ENCODE measurements around the gene AARS2.
"Not testable (repeated sequence)": the region's sequence is repeated elsewhere in the genome, so short reads cannot be mapped to it uniquely, and the experiment has no call there.

The AARS2 gene

DNA sequence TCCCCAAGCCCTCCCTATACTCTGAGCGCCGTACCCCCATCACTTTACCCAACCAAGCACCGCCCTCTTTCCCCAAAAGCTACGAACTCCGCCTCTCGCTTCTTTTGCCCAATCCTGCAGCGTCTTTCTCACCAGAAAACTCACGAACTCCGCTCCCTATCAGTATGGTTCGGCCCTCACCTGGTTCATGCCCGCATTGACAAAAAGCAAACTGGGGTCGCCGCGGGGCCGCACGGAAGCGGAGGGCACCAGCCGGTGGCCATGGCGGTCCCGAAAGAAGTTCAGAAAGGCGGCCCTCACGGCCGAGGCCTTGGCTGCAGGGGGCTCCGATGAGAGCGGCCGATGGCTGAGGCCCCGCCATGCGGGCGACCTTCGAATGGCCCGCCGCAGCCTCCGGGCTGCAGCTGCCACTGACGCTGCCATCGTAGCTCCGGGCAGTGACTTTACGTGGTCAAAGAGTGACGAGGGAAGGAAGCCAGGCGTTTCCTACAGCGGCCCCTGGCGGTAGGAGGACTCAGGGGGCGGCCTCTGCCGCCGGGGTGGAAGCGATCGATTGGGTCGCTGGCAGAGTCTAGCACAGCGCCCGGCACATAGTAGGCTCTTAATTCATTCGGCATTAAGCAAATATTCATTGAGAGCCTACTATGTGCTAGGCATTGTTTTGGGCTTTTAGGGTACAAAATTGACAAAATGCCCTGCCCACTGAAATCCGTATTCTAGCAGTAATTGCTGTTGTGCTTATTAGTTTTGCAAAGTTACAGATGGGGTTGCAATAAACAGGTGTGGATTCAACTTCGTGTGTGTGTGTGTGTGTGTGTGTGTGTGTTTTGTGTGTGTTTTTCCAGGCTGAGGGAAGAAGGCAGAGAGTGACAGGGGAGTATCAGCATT is at the start of gene AARS2:
TSS of gene AARS2 (minus strand) at position 447 of the 888 bp plus-strand sequence. CDS start at position 423, 24 bp downstream.
- DNase-seq (ENCODE audit: low read depth, low spot score): peak; percentile 86

DNA sequence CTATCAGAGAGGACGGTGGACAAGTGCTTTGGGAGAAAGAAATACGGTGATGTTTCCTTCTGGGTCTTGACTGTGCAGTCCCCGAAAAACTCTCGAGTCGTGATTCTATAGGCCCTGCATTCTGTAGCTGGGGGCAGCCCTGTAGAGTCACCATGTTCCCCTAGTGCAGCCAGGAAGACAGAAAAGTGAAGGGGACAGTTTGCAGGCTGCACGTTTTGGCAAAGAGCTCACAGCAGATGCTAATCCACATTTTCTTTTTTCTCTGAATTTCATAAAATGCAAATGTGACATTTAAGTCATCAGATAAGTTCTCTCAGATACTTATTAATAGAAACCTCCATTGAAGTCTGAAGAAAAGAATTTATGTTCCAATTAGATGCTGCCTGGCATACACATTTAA is 48.8 kb upstream of the AARS2 start:
- no peak for DNase-seq (ENCODE audit: low read depth, low spot score)

DNA sequence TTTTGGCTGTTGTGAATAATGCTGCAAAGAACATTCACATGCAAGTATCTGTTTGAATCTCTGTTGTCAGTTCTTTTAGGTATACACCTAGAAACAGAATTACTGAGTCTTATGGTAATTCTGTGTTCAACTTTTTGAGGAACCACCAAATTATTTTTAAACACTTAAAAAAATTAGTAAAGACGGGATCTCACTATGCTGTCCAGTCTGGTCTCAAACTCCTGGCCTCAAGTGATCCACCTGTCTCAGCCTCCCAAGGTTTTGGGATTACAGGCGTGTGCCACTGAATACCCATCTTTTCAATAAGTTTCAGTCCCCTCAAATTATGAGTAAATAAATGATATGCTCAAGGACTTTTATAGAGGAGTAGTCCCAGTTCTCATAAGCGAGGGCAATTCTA is 46.8 kb upstream of the AARS2 start:
- no peak for DNase-seq (ENCODE audit: low read depth, low spot score)

DNA sequence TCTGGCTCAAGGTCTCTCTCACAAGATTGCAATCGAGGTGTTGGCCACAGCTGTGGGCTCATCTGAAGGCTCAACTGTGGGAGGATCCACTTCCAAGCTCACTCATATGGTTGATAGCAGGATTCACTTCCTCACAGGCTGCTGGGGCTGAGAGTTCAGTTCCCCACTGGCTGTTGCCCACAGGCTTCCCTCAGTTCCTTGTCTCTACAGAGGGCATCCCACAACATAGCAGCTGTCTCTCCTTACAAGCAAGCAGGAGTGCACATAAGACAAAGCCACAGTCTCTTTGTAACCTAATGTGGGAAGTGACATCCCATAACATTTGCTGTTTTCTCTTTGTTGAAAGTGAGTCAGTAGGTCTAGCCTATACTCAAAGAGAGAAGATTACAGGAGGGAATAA is 43.3 kb upstream of the AARS2 start:
- no peak for DNase-seq (ENCODE audit: low read depth, low spot score)

DNA sequence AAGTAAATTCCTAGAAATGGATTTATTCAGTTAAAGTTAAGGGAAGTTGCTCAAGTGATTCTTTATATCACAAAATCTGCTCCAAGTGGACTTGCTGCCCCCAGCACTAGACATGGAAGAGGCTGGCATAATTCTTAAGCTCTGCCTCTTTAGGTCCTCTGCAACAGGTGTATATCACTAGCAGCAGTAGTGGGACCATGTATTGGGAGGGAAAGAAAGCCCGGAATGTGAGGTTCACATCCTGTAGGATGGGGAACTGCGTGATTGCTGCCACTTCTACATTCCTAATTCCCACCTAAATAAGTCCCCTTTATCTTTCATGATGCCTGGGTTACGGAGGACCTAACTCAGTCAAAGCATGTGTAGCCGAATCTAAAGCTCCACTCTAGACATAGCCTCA is 42.5 kb upstream of the AARS2 start:
- no peak for DNase-seq (ENCODE audit: low read depth, low spot score)

DNA sequence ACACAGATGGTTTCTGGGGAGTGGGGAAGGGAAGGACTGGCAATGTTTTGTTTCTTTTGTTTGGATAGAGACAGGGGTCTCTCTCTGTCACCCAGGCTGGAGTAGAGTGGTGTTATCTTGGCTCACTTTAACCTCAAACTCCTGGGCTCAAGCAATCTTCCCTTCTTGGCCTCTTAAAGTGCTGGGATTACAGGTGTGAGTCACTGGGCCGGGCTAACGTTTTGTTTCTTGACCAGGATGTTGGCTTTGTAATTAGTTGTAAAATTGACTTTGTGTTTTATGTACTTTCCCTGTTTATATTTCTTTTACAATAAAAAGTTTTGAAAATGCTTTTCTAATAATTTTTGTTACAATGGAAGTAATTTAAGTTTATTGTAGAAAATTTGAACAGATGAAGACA is 40.2 kb upstream of the AARS2 start:
- no peak for DNase-seq (ENCODE audit: low read depth, low spot score)

DNA sequence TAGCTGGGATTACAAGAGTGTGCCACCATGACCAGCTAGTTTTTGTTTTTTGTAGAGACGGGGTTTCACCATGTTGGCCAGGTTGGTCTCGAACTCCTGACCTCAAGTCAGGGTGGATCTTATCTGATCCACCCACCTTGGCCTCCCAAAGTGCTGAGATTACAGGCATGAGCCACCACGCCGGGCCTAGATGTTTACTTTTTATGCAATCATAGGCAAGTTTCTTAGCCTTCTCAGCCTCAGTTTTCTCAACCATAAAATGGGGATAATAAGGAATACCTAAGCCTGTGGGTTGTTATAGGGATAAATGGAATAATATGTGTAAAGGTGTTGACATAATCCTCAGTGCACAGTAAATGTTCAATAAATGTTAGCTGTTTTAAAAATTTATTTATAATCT is 39.1 kb upstream of the AARS2 start:
- DNase-seq (ENCODE audit: low read depth, low spot score): no peak

DNA sequence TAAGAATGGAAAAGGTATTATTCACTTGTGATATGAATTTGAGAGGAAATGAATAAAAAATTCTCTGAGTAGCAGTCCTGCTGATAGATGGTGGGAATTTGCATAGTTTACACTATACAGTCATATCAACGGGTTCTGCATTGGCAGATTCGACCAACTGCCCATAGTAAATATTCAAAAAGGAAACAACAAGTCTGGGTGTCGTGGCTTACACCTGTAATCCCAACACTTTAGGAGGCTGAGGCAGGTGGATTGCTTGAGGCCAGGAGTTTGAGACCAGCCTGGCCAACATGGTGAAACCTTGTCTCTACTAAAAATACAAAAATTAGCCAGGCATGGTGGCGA is 37.5 kb upstream of the AARS2 start:
- DNase-seq (ENCODE audit: low read depth, low spot score): not testable (repeated sequence)

DNA sequence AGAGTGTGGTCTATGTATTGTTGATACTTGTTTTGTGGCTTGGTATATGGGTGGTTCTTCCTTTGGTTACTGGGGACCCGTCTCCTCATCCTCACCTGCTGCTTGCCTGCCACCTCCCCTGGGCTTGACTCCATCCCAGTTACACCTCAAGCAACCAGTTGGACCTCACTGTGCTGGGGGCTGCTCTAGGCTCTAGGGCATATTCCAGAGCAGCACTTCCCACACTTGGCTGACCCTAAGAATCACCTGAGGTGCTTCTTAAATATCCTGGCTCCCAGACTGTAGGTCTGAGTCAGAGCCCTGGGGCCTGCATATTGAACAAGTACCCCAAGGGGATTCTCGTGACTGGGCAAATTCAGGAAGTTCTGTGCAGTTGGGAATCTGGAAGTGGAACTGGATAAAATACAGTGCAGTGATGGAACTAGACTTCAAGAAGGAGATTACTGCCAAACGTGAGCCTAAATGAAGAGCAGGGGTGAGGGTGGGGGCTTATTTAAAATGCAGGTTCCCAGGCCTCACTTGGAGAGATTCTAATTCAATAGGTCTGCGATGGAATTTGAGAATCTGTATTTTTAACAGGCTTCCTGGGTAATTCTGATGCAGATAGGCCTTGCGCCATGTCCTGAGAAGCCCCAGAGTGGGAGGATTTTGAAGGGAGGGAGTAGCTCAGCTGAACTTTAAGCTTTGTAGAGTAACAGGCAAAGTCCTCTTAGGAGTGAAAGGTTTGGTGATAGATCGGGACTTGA is 36.9 kb upstream of the AARS2 start:
- no peak for DNase-seq (ENCODE audit: low read depth, low spot score)

DNA sequence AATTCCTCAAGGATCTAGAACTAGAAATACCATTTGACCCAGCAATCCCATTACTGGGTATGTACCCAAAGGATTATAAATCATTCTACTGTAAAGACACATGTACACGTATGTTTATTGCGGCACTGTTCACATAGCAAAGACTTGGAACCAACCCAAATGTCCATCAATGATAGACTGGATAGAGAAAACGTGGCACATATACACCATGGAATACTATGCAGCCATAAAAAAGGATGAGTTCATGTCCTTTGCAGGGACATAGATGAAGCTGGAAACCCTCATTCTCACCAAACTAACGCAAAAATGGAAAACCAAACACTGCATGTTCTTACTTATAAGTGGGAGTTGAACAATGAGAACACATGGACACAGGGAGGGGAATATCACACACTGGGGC is 33.7 kb upstream of the AARS2 start:
- DNase-seq (ENCODE audit: low read depth, low spot score): not testable (repeated sequence)

DNA sequence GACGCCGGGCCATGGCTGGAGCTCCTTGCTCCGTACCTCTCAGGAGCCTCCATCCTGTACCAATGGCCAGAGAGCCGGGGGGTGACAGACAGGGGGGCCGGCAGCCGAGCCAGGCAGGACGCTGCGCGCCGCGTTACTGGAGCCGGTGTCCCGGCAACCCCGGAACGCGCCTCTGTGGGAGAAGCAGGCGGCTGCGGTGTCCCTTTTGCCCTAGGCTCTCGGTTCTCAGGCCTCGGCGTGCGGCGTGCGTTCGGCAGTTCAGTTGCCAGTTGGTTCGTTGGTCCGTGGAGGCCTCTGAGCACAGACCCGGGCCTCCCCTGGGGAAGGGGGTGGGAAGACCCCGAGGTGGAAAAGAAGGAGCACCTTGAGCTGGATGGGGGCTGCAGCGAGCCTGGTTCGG is 29.3 kb upstream of the AARS2 start, which contains the start of gene SPATS1:
TSS of gene SPATS1 (plus strand) at position 162 of the 400 bp plus-strand sequence. CDS start 446 bp downstream, outside the sequence.
- no peak for DNase-seq (ENCODE audit: low read depth, low spot score)

DNA sequence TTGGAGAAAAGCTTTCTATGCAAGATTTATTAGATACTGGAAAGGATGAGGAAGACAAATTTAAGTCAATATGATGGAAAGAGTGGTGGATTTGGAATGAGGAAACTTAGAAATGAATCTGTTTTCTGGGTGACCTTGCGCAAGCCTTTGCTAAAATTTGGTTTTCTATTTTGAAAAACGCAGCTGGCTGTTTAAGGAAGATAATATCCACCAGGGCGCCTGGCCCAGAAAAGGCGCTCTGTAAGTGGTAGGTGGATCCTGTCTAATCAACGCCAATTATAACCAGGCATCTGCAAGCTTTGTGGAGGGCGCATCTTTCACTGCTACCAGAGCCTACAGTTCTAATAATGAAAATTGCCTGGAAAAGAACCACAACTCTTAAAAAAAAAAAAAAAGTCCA is 28.9 kb upstream of the AARS2 start:
- no peak for DNase-seq (ENCODE audit: low read depth, low spot score)

DNA sequence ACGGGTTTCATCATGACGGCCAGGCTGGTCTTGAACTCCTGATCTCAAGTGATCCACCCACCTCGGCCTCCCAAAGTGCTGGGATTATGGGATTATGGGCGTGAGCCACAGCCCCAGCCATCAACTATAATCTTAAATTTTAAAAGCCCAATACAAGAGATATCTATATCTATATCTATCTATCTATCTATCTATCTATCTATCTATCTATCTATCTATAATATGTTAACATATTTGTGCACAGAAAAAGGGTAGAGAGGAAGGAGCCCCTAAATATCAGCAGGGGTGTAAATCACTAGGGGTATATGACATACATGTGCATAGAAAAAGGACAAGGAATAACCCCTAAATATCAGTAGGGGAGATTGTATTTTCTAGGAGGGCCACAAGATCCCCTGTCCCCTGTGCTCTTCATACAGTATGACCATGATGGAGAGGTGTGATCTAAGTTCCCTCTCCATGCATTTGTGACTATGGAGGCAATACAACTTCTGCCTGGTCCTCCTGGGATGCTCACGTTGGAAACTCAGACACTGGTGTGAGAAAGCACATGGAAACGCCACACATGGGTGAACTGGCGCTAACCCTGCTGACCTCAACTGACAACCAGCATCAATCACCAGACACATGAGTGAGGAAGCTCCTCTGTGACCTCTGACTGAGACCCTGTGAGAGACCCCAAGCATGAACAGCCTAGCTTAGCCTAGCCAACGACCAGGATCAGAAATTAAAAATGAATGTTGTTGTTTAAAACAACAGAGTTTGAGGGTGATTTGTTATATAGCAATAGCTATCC is 28.1 kb upstream of the AARS2 start:
- no peak for DNase-seq (ENCODE audit: low read depth, low spot score)

DNA sequence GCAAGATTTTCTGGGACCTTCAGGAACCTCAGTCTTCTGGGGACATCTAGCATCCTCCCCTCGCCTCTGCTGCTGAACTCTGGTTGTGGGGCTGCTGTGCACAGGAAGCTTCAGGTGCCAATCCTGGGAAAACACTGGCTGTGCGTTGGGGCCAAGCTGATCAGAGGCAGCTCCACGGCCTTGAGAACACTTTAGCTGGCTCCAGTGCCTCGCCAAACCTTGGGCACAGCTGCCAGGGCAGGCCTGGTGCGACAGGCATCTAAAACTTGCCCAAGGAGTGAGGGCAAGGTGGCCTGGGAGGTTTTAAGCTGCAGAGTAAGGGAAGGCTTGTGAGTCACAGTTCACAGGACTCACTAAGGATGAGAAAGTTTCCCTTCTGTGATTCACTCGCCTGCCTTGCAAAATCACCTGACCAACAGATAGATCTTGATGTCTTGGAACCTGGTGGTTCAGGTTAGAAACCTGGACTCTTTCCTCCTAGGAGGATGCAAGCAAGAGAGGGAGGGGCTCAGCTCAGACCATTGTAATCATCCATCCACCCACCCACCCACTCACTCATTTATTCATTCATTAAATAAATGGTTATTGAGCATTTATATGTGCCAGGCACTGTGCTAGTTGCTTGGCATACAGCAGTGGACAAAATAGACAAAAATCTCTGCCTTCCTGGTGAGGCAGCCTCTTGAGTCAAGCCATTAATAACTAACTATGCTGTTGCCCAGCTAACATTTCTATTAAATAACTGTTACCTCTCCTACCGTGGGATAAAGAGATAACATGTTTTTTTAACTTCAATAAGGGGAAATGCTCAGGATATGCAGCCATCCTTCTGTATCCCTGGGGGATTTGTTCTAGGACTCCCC is 26.8 kb upstream of the AARS2 start:
- no peak for DNase-seq (ENCODE audit: low read depth, low spot score)

DNA sequence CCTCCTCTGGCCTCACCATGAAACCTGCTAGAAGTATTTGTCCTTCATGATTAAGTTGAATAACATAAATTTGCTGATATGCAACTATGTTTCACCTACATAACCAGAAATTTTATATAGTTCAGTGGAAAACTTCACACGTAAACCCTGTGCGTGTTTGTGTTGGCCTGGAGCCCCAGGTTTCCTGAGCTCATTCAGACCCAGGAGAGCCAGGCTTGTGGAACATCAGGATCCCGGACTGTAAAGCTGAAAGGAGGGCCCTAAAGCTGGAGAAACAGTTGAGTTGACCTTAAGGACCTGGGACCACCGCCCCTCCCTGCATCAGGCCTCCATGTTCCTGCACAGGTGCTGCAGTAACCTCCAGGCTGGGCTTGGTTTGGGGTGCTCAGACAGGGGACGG is 26.2 kb upstream of the AARS2 start:
- no peak for DNase-seq (ENCODE audit: low read depth, low spot score)

DNA sequence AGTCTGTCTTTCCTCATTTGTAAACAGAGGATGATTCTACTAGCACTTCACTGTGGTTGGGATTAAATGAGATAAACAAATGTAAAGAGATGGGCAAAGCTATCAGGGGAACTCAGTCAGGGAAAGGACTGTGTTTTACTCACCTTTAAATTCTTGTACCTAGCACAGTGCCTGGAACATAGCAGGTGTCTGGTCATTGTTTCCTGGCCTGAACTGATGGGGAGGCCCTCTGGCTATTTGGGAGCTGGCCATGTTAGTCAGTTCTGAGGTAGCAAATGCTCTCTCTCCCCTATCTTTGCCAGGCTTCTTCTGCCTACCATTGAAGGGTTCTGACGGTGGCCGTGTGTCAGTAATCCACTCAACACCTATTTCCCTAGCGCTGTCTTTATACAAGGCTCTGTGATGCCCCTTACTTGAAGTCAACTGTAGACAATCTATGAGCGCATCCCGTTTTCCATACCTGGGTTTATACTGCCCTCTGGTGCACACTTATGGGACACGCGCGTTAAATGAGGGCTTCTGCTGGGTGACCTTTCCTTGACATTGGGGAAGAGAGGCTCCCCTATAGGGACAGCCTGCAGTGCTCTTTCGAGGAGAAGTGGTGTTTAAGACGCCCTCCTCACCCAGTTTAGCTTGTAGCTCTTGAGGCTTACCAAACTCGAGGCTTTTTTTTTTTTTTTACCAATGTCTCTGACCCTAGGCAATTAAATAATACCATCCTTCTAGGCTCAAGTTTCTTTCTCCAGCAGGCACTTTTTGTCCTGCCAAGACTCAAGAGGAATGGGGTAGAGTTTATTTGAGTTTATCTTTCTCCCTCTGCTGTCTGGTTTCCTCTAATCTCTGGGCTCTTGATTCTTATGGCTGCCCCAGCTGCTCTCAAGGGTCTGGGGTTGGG is 25.3 kb upstream of the AARS2 start:
- DNase-seq (ENCODE audit: low read depth, low spot score): peak; percentile 29

DNA sequence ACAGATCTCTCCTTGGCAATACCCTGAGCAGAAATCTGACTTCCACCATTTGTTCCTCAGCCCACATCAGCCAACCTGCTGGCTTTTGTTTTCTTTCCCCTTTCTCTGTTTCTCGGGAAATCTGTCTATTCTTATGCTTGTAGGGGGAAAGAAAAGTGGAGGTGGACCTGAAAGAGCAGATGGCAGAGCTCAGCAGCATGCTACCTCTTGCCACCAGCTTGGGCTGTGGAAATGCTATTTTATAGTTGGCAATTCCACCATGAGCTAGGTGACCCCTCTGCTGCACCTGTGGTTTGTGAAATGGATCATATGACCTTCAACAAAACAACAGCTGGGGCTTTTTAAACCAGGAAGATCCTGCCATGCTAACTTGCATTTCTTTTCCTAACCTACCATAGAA is 22.5 kb upstream of the AARS2 start:
- no peak for DNase-seq (ENCODE audit: low read depth, low spot score)

DNA sequence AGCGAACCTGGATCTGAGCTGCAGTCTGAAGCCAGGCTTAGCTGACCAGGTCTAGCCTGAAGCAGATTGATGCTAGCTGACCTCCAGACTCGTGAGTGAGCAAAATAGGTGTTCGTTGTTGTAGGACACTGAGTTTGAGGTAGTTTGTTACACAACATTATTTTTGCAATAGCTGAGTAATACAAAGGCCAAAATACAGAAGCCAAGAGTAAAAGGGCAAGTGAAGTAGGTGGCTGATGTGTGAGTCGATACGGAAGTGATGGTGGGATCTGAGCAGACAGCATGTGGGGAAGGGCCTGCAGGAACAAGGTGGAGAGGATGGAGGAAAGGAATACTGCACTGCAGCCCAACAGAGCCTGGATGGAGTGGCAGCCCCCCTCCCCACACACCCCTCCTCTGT is 20.8 kb upstream of the AARS2 start:
- DNase-seq (ENCODE audit: low read depth, low spot score): no peak

DNA sequence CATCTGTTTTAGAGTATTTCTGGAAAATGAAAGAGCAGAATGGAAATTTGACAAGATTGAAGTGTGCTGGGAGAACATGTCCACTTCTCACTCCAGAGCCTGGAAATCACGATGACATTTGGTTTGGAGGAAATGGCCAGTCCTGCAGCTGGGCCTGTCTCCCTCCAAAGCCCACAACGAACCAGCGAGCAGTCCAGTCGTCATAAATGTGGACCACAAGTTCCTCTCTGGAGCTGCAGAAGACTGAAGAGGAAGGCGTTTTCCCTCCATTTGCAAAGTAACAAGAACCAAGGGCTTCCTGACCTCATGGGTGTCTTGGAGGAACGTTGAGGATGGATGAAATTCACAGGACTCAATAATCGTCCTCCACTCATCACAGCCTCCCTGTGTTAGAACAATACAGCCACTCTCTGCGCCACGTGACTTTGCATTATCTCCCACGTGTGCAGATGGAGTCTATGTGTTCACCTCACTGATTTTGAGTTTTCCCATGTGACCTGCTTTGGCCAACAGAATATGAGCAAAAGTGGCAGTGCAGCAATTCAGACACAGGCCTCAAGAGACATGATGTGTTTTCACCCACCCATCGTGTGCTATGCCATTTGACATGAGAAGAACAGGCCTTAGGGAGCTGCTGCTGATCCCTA is 20.2 kb upstream of the AARS2 start:
- DNase-seq (ENCODE audit: low read depth, low spot score): no peak

DNA sequence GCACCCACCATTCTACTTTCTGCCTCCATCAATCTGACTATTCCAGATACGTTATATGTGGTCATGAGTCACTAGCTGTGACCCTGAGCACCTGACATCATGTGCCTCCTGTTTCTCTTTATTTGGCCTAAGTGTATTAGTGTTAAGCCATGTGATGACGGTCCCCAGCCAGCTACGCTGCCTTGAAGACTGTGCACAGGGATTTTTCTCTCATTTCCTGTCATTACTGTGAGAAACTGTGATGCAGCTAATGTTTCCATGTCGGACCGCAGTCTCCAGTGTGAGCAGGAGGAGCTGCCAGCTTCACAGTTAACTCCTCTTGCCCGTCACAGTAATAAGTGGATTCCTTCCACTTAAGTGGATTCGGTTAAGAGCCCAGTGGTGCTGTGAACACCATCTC is 19.4 kb upstream of the AARS2 start:
- DNase-seq (ENCODE audit: low read depth, low spot score): no peak
